Activated T-helper 1 cell treated with anti-CD3 and anti-CD28 coated beads, Interleukin-2, amount 50 U/mL, for 16 hours (primary cell): Measurements from ENCODE around the gene CRIP3.
A peak's percentile ranks its signal among the peaks of the same experiment; 100 is the strongest.

Experiments used
- DNase-seq, 2 donors: peaks; one replicate each; pipeline ENCODE4 v3.0.0-alpha.2; 2020; ENCODE audit warnings: low read depth in 1 of 2, low spot score in 1 of 2

CRIP3 gene

GRCh38 chr6:43290905-43291355, 17.7 kb downstream of the CRIP3 start:
- no peak for DNase-seq

GRCh38 chr6:43290339-43290904, 18.2 kb downstream of the CRIP3 start:
- no peak for DNase-seq

GRCh38 chr6:43287717-43288679, 20.6 kb downstream of the CRIP3 start:
- DNase-seq: no peak

GRCh38 chr6:43286980-43287716, 21.5 kb downstream of the CRIP3 start:
- no peak for DNase-seq

- DNase-seq: no peak
Measured at GRCh38 chr6:43286456-43286979, 22.1 kb downstream of the CRIP3 start.

- DNase-seq: no peak
Measured at GRCh38 chr6:43285832-43286231, 22.8 kb downstream of the CRIP3 start.

GRCh38 chr6:43284991-43285781, 23.4 kb downstream of the CRIP3 start:
- DNase-seq: no peak

- no peak for DNase-seq
Measured at GRCh38 chr6:43283905-43284304, 24.7 kb downstream of the CRIP3 start.

- no peak for DNase-seq
Measured at GRCh38 chr6:43283514-43283901, 25.1 kb downstream of the CRIP3 start.

GRCh38 chr6:43282636-43283513, 25.8 kb downstream of the CRIP3 start:
- no peak for DNase-seq

GRCh38 chr6:43282060-43282459, 26.6 kb downstream of the CRIP3 start:
- DNase-seq: no peak

GRCh38 chr6:43280234-43280633, 28.4 kb downstream of the CRIP3 start:
- no peak for DNase-seq

GRCh38 chr6:43278524-43279078, 30.0 kb downstream of the CRIP3 start:
- DNase-seq: no peak

- no peak for DNase-seq
Measured at GRCh38 chr6:43277643-43278523, 30.7 kb downstream of the CRIP3 start.

- no peak for DNase-seq
Measured at GRCh38 chr6:43277306-43277642, 31.4 kb downstream of the CRIP3 start.

- DNase-seq: no peak
Measured at GRCh38 chr6:43276577-43277305, 31.9 kb downstream of the CRIP3 start.

GRCh38 chr6:43275801-43276576, 32.6 kb downstream of the CRIP3 start:
- peak in 1 of 2 donors; percentile 9 for DNase-seq
